OCI-LY7 (cell line): Measurements from ENCODE around the gene PKLR.

Source experiments
- CTCF ChIP-seq: fragments of 200-600 bp; sonication (generic); conservative IDR thresholded peaks from 2 replicates; pipeline ENCODE4 v1.5.1; 2014; ENCODE audit warnings: mild to moderate bottlenecking, antibody characterized with exemption, low read length, moderate library complexity, mixed read lengths
- EZH2phosphoT487 ChIP-seq: fragments of 200-600 bp; sonication (generic); IDR thresholded peaks from 2 replicates; pipeline ENCODE4 v1.6.1; 2018; ENCODE audit warnings: low read depth, borderline replicate concordance, mild to moderate bottlenecking, mixed run types, antibody characterized with exemption, low read length, moderate library complexity, mixed read lengths

DNA sequence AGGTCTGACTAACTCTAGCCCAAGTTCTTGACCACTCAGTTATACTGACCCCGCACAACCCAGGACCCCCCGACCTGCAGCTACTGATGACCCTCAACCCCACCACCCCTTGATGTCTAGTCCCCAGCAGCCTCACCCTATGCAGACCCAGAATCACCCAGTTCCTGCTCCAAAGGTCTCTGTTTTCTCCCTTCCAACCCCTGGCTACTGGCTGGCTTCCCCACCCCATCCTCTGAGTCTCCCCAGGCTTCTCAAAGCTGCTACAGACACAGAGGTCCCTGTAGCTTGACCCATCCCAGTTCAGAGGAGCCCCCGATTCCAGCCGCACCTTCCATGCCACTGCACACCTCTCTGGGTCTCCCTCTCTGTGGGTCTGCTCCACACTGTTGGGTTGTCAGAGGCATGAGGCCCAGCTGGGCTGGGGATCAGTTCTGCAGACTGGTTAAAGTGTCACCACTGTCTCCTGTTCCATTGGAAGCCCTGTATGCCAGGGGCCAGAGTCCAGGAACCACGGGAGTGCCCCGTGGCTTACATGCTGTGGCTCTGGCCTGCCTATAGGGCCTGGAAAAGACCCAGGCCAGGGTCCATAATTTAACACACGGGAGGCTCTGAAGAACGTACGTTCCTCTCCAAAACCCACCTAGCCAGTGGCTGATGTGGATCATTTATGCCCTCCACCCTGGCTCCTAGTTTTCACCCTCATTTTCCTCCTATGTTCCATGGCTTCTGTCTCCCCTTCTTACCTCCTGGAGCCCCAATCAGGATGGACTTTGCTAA lies 497 bp downstream of the PKLR start:
- TF ChIP-seq CTCF (no peak), EZH2phosphoT487 (no peak)
